Osteoblast (primary cell): ENCODE results near the gene ATXN2. TPM values are rescaled to one million over a fixed set of nuclear protein-coding genes. Genes with fewer than 3 reads are reported as not detected.

Experiments
- DNase-seq: peaks from one replicate; pipeline ENCODE4 v3.0.0; 2011; ENCODE audit warnings: low spot score, mixed read lengths; ENCODE audit not compliant: insufficient read length; ENCODE audit errors: missing footprints
- H2AFZ ChIP-seq: 2 replicates; pipeline ENCODE4 v1.6.0; 2011; ENCODE audit warnings: mild to moderate bottlenecking, low read length
- H3K27ac ChIP-seq: 2 replicates; pipeline ENCODE4 v1.5.1; 2011; ENCODE audit warnings: mild to moderate bottlenecking, low read depth, low read length, moderate library complexity
- H3K27me3 ChIP-seq: 2 replicates; pipeline ENCODE4 v1.6.0; 2012; ENCODE audit warnings: mild to moderate bottlenecking, control low read depth, inconsistent platforms, low read length, moderate library complexity; ENCODE audit not compliant: insufficient read depth
- H3K36me3 ChIP-seq: 2 replicates; pipeline ENCODE4 v1.5.1; 2011; ENCODE audit warnings: mild to moderate bottlenecking, low read length, control low read depth, moderate library complexity; ENCODE audit not compliant: insufficient read depth
- H3K4me1 ChIP-seq: 2 replicates; pipeline ENCODE4 v1.5.1; 2011; ENCODE audit warnings: mild to moderate bottlenecking, low read length, control low read depth, moderate library complexity; ENCODE audit not compliant: insufficient read depth
- H3K4me2 ChIP-seq: 2 replicates; pipeline ENCODE4 v1.6.0; 2011; ENCODE audit warnings: mild to moderate bottlenecking, low read length; ENCODE audit not compliant: insufficient read depth
- H3K4me3 ChIP-seq: fragments of 200-600 bp; sonication (generic); 3 replicates; pipeline ENCODE4 v1.5.1; 2012; ENCODE audit warnings: mild to moderate bottlenecking, low read length, inconsistent platforms; ENCODE audit not compliant: insufficient read depth
- H3K79me2 ChIP-seq: 2 replicates; pipeline ENCODE4 v1.6.0; 2012; ENCODE audit warnings: mild to moderate bottlenecking, low read length, control low read depth, inconsistent platforms; ENCODE audit not compliant: insufficient read depth
- H3K9me3 ChIP-seq: 2 replicates; pipeline ENCODE4 v1.5.1; 2011; ENCODE audit warnings: low read depth, low read length, control low read depth
- H4K20me1 ChIP-seq: 2 replicates; pipeline ENCODE4 v1.6.0; 2012; ENCODE audit warnings: mild to moderate bottlenecking, low read length, control low read depth; ENCODE audit not compliant: insufficient read depth
- total RNA-seq: library from RNA; depleted of rRNA; stranded (reverse); fragments of >200 nt; gene quantifications from 2 replicates; pipeline ENCODE4 v1.2.3, GENCODE V29; 2012
- TF ChIP-seq, protein P1 (sequence below): IDR thresholded peaks from 2 replicates; pipeline ENCODE4 v1.5.1; 2011; ENCODE audit warnings: mild to moderate bottlenecking, low read depth, low read length, moderate library complexity; ENCODE audit errors: extremely low read depth

The ATXN2 gene
- total RNA-seq, 1 donor, result 39.4 TPM

DNA sequence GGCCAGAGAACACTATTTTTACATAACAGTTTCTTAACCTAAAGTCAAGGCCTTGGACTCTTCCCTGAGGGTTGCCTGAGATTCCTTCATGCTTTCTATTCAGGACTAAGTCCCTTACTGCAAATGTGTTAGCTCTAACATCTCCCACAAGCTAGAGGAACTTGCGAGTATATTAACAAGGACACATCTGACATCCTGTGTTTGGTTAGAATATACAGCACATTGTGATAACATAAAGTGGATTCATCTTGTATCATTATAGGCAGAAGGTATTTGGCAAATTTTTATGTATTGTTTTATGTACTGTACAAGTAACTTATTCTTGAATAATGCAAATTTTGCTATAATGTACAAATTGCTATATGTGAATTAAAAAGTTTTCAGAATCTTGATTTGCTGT, 147.9 kb downstream of the ATXN2 start:
- Histone ChIP-seq H3K79me2 (peaks cover 26% of the 10 kb centered on the region), H3K27ac (peak overlapping the region; percentile 18), H3K4me3 (no peak overlapping the region), H4K20me1 (peaks cover 32% of the 10 kb centered on the region), H3K4me2 (no peak overlapping the region), H3K27me3 (no peaks in the 10 kb centered on the region), H3K4me1 (peaks cover 10% of the 10 kb centered on the region), H3K9me3 (no peaks in the 10 kb centered on the region), H3K36me3 (peaks cover 94% of the 10 kb centered on the region), H2AFZ (no peak overlapping the region)
- DNase-seq, result no peak
- TF ChIP-seq, protein P1, sequence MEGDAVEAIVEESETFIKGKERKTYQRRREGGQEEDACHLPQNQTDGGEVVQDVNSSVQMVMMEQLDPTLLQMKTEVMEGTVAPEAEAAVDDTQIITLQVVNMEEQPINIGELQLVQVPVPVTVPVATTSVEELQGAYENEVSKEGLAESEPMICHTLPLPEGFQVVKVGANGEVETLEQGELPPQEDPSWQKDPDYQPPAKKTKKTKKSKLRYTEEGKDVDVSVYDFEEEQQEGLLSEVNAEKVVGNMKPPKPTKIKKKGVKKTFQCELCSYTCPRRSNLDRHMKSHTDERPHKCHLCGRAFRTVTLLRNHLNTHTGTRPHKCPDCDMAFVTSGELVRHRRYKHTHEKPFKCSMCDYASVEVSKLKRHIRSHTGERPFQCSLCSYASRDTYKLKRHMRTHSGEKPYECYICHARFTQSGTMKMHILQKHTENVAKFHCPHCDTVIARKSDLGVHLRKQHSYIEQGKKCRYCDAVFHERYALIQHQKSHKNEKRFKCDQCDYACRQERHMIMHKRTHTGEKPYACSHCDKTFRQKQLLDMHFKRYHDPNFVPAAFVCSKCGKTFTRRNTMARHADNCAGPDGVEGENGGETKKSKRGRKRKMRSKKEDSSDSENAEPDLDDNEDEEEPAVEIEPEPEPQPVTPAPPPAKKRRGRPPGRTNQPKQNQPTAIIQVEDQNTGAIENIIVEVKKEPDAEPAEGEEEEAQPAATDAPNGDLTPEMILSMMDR, result no peak

GRCh38 chr12:111450676-111451075, 148.4 kb downstream of the ATXN2 start:
- Histone ChIP-seq H3K4me3 (no peak overlapping the region), H3K27me3 (no peaks in the 10 kb centered on the region), H3K9me3 (no peaks in the 10 kb centered on the region), H3K79me2 (peaks cover 32% of the 10 kb centered on the region), H3K4me1 (peaks cover 10% of the 10 kb centered on the region), H3K27ac (peak overlapping the region; percentile 18), H4K20me1 (peaks cover 31% of the 10 kb centered on the region), H3K4me2 (no peak overlapping the region), H3K36me3 (peaks cover 89% of the 10 kb centered on the region), H2AFZ (no peak overlapping the region)
- DNase-seq, result peak; percentile 6
- TF ChIP-seq, protein P1, result no peak

DNA sequence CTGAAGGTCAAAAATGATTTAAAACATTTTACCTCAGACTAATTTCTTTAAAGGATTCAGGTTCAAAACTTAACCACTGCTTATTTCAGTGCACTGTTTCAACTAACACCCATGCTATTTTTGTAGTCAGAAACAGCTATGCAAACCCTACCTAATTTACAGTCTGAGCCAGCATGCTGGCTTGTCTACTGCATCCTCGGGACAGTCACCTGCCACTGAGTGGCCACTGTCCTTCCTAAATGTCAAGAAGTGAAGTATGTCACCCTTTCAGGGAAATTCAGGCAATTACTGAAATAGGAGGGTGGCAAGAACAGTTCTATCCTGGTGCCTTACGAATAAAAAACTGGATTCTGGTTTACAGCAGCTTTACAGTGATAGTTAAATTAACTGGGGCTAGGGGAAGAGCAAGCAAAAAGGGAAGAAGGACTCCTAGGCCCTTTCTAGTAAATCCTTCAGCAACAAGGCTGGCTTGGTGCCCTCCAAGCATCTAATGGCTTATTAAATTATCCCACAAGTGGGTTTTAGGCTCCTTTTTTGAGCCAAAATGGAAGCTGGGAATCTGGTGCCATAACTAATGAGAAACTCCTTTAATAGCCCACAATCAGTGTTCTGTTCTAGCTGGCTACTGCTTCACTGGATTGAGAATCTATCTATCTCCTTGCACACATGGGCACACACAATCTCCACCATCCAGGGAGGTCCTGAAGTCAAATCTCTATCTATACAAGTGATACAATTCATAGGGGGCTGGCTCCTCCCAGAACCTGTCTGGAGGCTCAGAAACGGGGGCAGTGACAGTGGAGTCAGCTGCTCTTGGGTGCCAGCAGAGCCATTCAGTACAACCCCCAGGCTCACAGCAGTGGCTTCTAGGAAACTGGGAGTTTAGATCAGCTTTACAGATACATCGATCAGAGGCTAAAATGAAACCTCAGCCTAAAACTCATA, 150.0 kb downstream of the ATXN2 start:
- TF ChIP-seq, protein P1, result no peak
- Histone ChIP-seq H3K9me3 (no peaks in the 10 kb centered on the region), H3K27ac (no peak overlapping the region), H4K20me1 (peaks cover 42% of the 10 kb centered on the region), H3K4me2 (no peak overlapping the region), H3K27me3 (no peaks in the 10 kb centered on the region), H3K36me3 (peaks cover 73% of the 10 kb centered on the region), H2AFZ (no peak overlapping the region), H3K4me1 (peaks cover 21% of the 10 kb centered on the region), H3K79me2 (peaks cover 41% of the 10 kb centered on the region), H3K4me3 (no peak overlapping the region)
- DNase-seq, result peak; percentile 21

GRCh38 chr12:111448266-111448830, 150.8 kb downstream of the ATXN2 start:
- H3K27ac ChIP-seq, result no peak overlapping the region
- no peaks in the 10 kb centered on the region for H3K9me3 ChIP-seq
- no peak overlapping the region for H3K4me3 ChIP-seq
- peaks cover 65% of the 10 kb centered on the region for H3K36me3 ChIP-seq
- peaks cover 25% of the 10 kb centered on the region for H3K4me1 ChIP-seq
- peak; percentile 31 for DNase-seq
- peaks cover 44% of the 10 kb centered on the region for H4K20me1 ChIP-seq
- H2AFZ ChIP-seq, result no peak overlapping the region
- H3K4me2 ChIP-seq, result no peak overlapping the region
- TF ChIP-seq, protein P1, result no peak
- no peaks in the 10 kb centered on the region for H3K27me3 ChIP-seq
- peaks cover 47% of the 10 kb centered on the region for H3K79me2 ChIP-seq
